ELF-1 (cell line): ENCODE results near the gene ZNF660.

Source experiments
- DNase-seq: peaks from one replicate; pipeline ENCODE4 v3.0.0-alpha.2; 2016; ENCODE audit warnings: low read depth, low spot score

ZNF660 gene

GRCh38 chr3:44628716-44629115, 44.0 kb downstream of the ZNF660 start:
- DNase-seq = no peak

- DNase-seq = no peak
Observed at GRCh38 chr3:44632193-44632592, 47.4 kb downstream of the ZNF660 start.

GRCh38 chr3:44642337-44642736, 57.6 kb downstream of the ZNF660 start:
- no peak for DNase-seq

- DNase-seq = no peak
Observed at GRCh38 chr3:44643024-44643423, 58.3 kb downstream of the ZNF660 start.

GRCh38 chr3:44647771-44648170, 63.0 kb downstream of the ZNF660 start:
- DNase-seq = no peak

GRCh38 chr3:44648564-44649229, 63.9 kb downstream of the ZNF660 start, which contains the start of gene ZNF35:
Gene ZNF35, plus strand, starts transcription at chr3:44648732. Its CDS starts 2,336 bp downstream, at chr3:44651068.
- DNase-seq = peak; percentile 92
